Activated CD4-positive, alpha-beta memory T cell treated with anti-CD3 and anti-CD28 coated beads, Interleukin-2, amount 10 ng/mL, durations not matched to agents 7 days and 5 days (primary cell): ENCODE results near the gene TMEM191C. TPM values are rescaled to one million over a fixed set of nuclear protein-coding genes. Genes with fewer than 3 reads are reported as not detected.
"Not testable (repeated sequence)": the region's sequence is repeated elsewhere in the genome, so short reads cannot be mapped to it uniquely, and the experiment has no call there.

Experiments used
- CTCF ChIA-PET: fragments of 350-600 bp; sonication (Branson Sonifier 250); formaldehyde crosslinking; loops from one replicate; lab custom pipeline; 2021; ENCODE audit warnings: antibody characterized with exemption, inconsistent platforms; lab: Charles Lee
- POLR2A ChIA-PET: fragments of 350-600 bp; sonication (Branson Sonifier 250); formaldehyde crosslinking; loops from one replicate; lab custom pipeline; 2021; ENCODE audit warnings: antibody characterized with exemption; lab: Charles Lee
- DNase-seq: peaks from one replicate; pipeline ENCODE4 v3.0.0-alpha.2; 2020
- H3K27ac Mint-ChIP-seq: one replicate; pipeline ENCODE4 v1.8.0; 2021; ENCODE audit warnings: mild to moderate bottlenecking, mixed read lengths
- H3K27me3 Mint-ChIP-seq: one replicate; pipeline ENCODE4 v1.8.0; 2021; ENCODE audit warnings: mixed read lengths
- H3K36me3 Mint-ChIP-seq: one replicate; pipeline ENCODE4 v1.8.0; 2021; ENCODE audit warnings: low read depth, mixed read lengths
- H3K4me1 Mint-ChIP-seq: one replicate; pipeline ENCODE4 v1.8.0; 2021; ENCODE audit warnings: mixed read lengths
- H3K4me3 Mint-ChIP-seq: one replicate; pipeline ENCODE4 v1.8.0; 2021; ENCODE audit warnings: mild to moderate bottlenecking, mixed read lengths
- H3K9me3 Mint-ChIP-seq: one replicate; pipeline ENCODE4 v1.8.0; 2021; ENCODE audit warnings: mixed read lengths
- total RNA-seq, 2 experiments: library from RNA; stranded (reverse); gene quantifications; one replicate each; pipeline ENCODE4 v1.2.3, GENCODE V29; 2021

The TMEM191C gene
- total RNA-seq, 2 experiments from 2014 or later: 0.48 to 1.4 TPM

GRCh38 chr22:21442646-21443045 lies 24.5 kb upstream of the TMEM191C start:
- H3K4me1 Mint-ChIP-seq, H3K4me3 Mint-ChIP-seq, H3K9me3 Mint-ChIP-seq, POLR2A ChIA-PET, CTCF ChIA-PET, H3K27me3 Mint-ChIP-seq, H3K36me3 Mint-ChIP-seq, H3K27ac Mint-ChIP-seq: not testable (repeated sequence)
- DNase-seq: peak; percentile 9

- Mint-ChIP-seq H3K4me1 (no peaks in the 10 kb centered on the region), H3K27ac (no peak overlapping the region), H3K9me3 (no peaks in the 10 kb centered on the region), H3K4me3 (no peak overlapping the region), H3K27me3 (no peaks in the 10 kb centered on the region), H3K36me3 (no peaks in the 10 kb centered on the region)
- peak; percentile 11 for DNase-seq
- ChIA-PET CTCF (no interaction called here), POLR2A (no interaction called here)
These were observed 24.0 kb upstream of the TMEM191C start for GRCh38 chr22:21443057-21443734.

GRCh38 chr22:21443735-21444421 lies 23.3 kb upstream of the TMEM191C start:
- POLR2A ChIA-PET: no interaction called here
- no peak overlapping the region for H3K27ac Mint-ChIP-seq
- no peaks in the 10 kb centered on the region for H3K9me3 Mint-ChIP-seq
- no peak overlapping the region for H3K4me3 Mint-ChIP-seq
- H3K27me3 Mint-ChIP-seq: no peaks in the 10 kb centered on the region
- CTCF ChIA-PET: no interaction called here
- no peaks in the 10 kb centered on the region for H3K4me1 Mint-ChIP-seq
- DNase-seq: peak; percentile 12
- no peaks in the 10 kb centered on the region for H3K36me3 Mint-ChIP-seq

- H3K36me3 Mint-ChIP-seq: no peaks in the 10 kb centered on the region
- no peaks in the 10 kb centered on the region for H3K27me3 Mint-ChIP-seq
- H3K4me3 Mint-ChIP-seq: no peak overlapping the region
- ChIA-PET POLR2A (no interaction called here), CTCF (no interaction called here)
- H3K4me1 Mint-ChIP-seq: no peaks in the 10 kb centered on the region
- no peaks in the 10 kb centered on the region for H3K9me3 Mint-ChIP-seq
- peak; percentile 13 for DNase-seq
- no peak overlapping the region for H3K27ac Mint-ChIP-seq
These were observed 22.3 kb upstream of the TMEM191C start for GRCh38 chr22:21444701-21445436.

- peak; percentile 8 for DNase-seq
- no peak overlapping the region for H3K27ac Mint-ChIP-seq
- ChIA-PET CTCF (no interaction called here), POLR2A (no interaction called here)
- no peak overlapping the region for H3K4me3 Mint-ChIP-seq
- no peaks in the 10 kb centered on the region for H3K4me1 Mint-ChIP-seq
- H3K27me3 Mint-ChIP-seq: no peaks in the 10 kb centered on the region
- no peaks in the 10 kb centered on the region for H3K9me3 Mint-ChIP-seq
- no peaks in the 10 kb centered on the region for H3K36me3 Mint-ChIP-seq
These were observed 21.6 kb upstream of the TMEM191C start for GRCh38 chr22:21445437-21446127.

- H3K36me3 Mint-ChIP-seq: no peaks in the 10 kb centered on the region
- H3K9me3 Mint-ChIP-seq: no peaks in the 10 kb centered on the region
- H3K27me3 Mint-ChIP-seq: no peaks in the 10 kb centered on the region
- ChIA-PET POLR2A (no interaction called here), CTCF (no interaction called here)
- H3K4me3 Mint-ChIP-seq: no peak overlapping the region
- no peaks in the 10 kb centered on the region for H3K4me1 Mint-ChIP-seq
- H3K27ac Mint-ChIP-seq: no peak overlapping the region
- DNase-seq: peak; percentile 12
These were observed 20.9 kb upstream of the TMEM191C start for GRCh38 chr22:21446128-21446826.

GRCh38 chr22:21446827-21447690 lies 20.1 kb upstream of the TMEM191C start:
- Mint-ChIP-seq H3K4me1 (no peaks in the 10 kb centered on the region), H3K36me3 (no peaks in the 10 kb centered on the region), H3K4me3 (no peak overlapping the region), H3K9me3 (no peaks in the 10 kb centered on the region), H3K27ac (no peak overlapping the region), H3K27me3 (no peaks in the 10 kb centered on the region)
- ChIA-PET POLR2A (no interaction called here), CTCF (interaction anchor here (1.3 kb wide), 1 partner anchor 182 kb away, joined by 3 read pairs; the partner anchor contains the start of gene YDJC)
- DNase-seq: peak; percentile 5

GRCh38 chr22:21447694-21448402 lies 19.3 kb upstream of the TMEM191C start:
- ChIA-PET POLR2A (no interaction called here), CTCF (interaction anchor here (1.3 kb wide), 1 partner anchor 181 kb away, joined by 3 read pairs; the partner anchor contains the start of gene YDJC)
- no peaks in the 10 kb centered on the region for H3K4me1 Mint-ChIP-seq
- H3K27ac Mint-ChIP-seq: no peak overlapping the region
- no peaks in the 10 kb centered on the region for H3K27me3 Mint-ChIP-seq
- no peaks in the 10 kb centered on the region for H3K9me3 Mint-ChIP-seq
- no peaks in the 10 kb centered on the region for H3K36me3 Mint-ChIP-seq
- peak; percentile 15 for DNase-seq
- no peak overlapping the region for H3K4me3 Mint-ChIP-seq

- Mint-ChIP-seq H3K4me1 (no peaks in the 10 kb centered on the region), H3K9me3 (no peaks in the 10 kb centered on the region), H3K36me3 (no peaks in the 10 kb centered on the region), H3K27me3 (no peaks in the 10 kb centered on the region), H3K4me3 (no peak overlapping the region), H3K27ac (no peak overlapping the region)
- CTCF ChIA-PET: no interaction called here
- DNase-seq: peak; percentile 7
- POLR2A ChIA-PET: no interaction called here
These were observed 18.4 kb upstream of the TMEM191C start for GRCh38 chr22:21448627-21449416.

- peak; percentile 10 for DNase-seq
- Mint-ChIP-seq H3K9me3 (no peaks in the 10 kb centered on the region), H3K36me3 (no peaks in the 10 kb centered on the region), H3K27ac (no peak overlapping the region), H3K4me3 (no peak overlapping the region), H3K27me3 (no peaks in the 10 kb centered on the region), H3K4me1 (no peaks in the 10 kb centered on the region)
- ChIA-PET POLR2A (no interaction called here), CTCF (no interaction called here)
These were observed 17.5 kb upstream of the TMEM191C start for GRCh38 chr22:21449531-21450319.
